HFFc6 (cell line): ENCODE measurements around the gene CPT1B. TPM values are rescaled to one million over a fixed set of nuclear protein-coding genes. Genes with fewer than 3 reads are reported as not detected.

Experiments
- DNase-seq: peaks from one replicate; pipeline ENCODE4 v3.0.0-alpha.2; 2018
- H3K27ac Mint-ChIP-seq: 2 replicates; pipeline ENCODE4 v1.8.0; 2020; ENCODE audit warnings: mild to moderate bottlenecking, mixed read lengths
- H3K27me3 Mint-ChIP-seq: 2 replicates; pipeline ENCODE4 v1.8.0; 2021; ENCODE audit warnings: mild to moderate bottlenecking, moderate library complexity, mixed read lengths; ENCODE audit not compliant: insufficient read depth
- H3K36me3 Mint-ChIP-seq: 2 replicates; pipeline ENCODE4 v1.8.0; 2021; ENCODE audit warnings: low read depth, mixed read lengths
- H3K4me1 Mint-ChIP-seq: 2 replicates; pipeline ENCODE4 v1.8.0; 2020; ENCODE audit warnings: low read depth, mixed read lengths
- H3K4me3 Mint-ChIP-seq: 2 replicates; pipeline ENCODE4 v1.8.0; 2020; ENCODE audit warnings: mild to moderate bottlenecking, moderate library complexity, mixed read lengths
- H3K9me3 Mint-ChIP-seq: 2 replicates; pipeline ENCODE4 v1.8.0; 2020; ENCODE audit warnings: mild to moderate bottlenecking, mixed read lengths
- CTCF ChIP-seq: fragments of 200-600 bp; sonication (generic); IDR thresholded peaks from 2 replicates; pipeline ENCODE4 v1.5.0; 2021; ENCODE audit warnings: antibody characterized with exemption, mild to moderate bottlenecking
- total RNA-seq, 6 experiments: library from RNA; stranded (reverse); fragmentation: NEBNext Ultra II Directional; extraction: Animal tissue kit (Norgen Biotek cat#: 25700); gene quantifications; 2 replicates in 1 of 6; 3 replicates in 5 of 6; pipeline ENCODE4 v1.2.3, GENCODE V29; 2021

CPT1B gene
- total RNA-seq, 6 experiments from 2014 or later: 0.82 to 3.0 (median 1.5) TPM

GRCh38 chr22:50602338-50602700, 24.1 kb upstream of the CPT1B start:
- H3K9me3 Mint-ChIP-seq: peaks cover 4% of the 10 kb centered on the region; the same call in 1 of the 2 replicates
- no peak for DNase-seq
- TF ChIP-seq CTCF: no peak
- peaks cover 35% of the 10 kb centered on the region for H3K27me3 Mint-ChIP-seq
- no peak overlapping the region for H3K4me3 Mint-ChIP-seq
- H3K4me1 Mint-ChIP-seq: no peaks in the 10 kb centered on the region; the same call in 1 of the 2 replicates
- H3K36me3 Mint-ChIP-seq: peaks cover 4% of the 10 kb centered on the region; the same call in 1 of the 2 replicates
- no peak overlapping the region for H3K27ac Mint-ChIP-seq

- no peak for DNase-seq
- Mint-ChIP-seq H3K36me3 (peaks cover 4% of the 10 kb centered on the region; the same call in 1 of the 2 replicates), H3K4me3 (peak overlapping the region; percentile 31; the same call in 1 of the 2 replicates), H3K27me3 (peaks cover 34% of the 10 kb centered on the region), H3K27ac (no peak overlapping the region), H3K4me1 (no peaks in the 10 kb centered on the region; the same call in 1 of the 2 replicates), H3K9me3 (peaks cover 4% of the 10 kb centered on the region; the same call in 1 of the 2 replicates)
- no peak for TF ChIP-seq CTCF
Measured at GRCh38 chr22:50601669-50602337, 23.6 kb upstream of the CPT1B start.

GRCh38 chr22:50600967-50601668, 22.9 kb upstream of the CPT1B start:
- Mint-ChIP-seq H3K27me3 (peaks cover 37% of the 10 kb centered on the region), H3K4me3 (0 out of 2 replicates have a peak overlapping the region, but pooled peaks have one; percentile 31), H3K4me1 (no peaks in the 10 kb centered on the region; the same call in 1 of the 2 replicates), H3K27ac (no peak overlapping the region), H3K9me3 (peaks cover 4% of the 10 kb centered on the region; the same call in 1 of the 2 replicates), H3K36me3 (peaks cover 4% of the 10 kb centered on the region; the same call in 1 of the 2 replicates)
- TF ChIP-seq CTCF: no peak
- no peak for DNase-seq

- Mint-ChIP-seq H3K27me3 (peaks cover 34% of the 10 kb centered on the region), H3K27ac (no peak within 1 kb of the TSS), H3K9me3 (peaks cover 4% of the 10 kb centered on the region; the same call in 1 of the 2 replicates), H3K36me3 (peaks cover 4% of the 10 kb centered on the region; the same call in 1 of the 2 replicates), H3K4me3 (peak within 1 kb of the TSS; percentile 31; the same call in 1 of the 2 replicates), H3K4me1 (no peaks in the 10 kb centered on the region; the same call in 1 of the 2 replicates)
- no peak for DNase-seq
- no peak for TF ChIP-seq CTCF
Measured at GRCh38 chr22:50600538-50600937, 22.3 kb upstream of the CPT1B start, which contains the start of gene MAPK8IP2. Gene MAPK8IP2 (plus strand): TSS chr22:50600793. CDS start chr22:50600819, 26 bp downstream.

GRCh38 chr22:50599816-50600455, 21.7 kb upstream of the CPT1B start:
- Mint-ChIP-seq H3K4me3 (peak overlapping the region; percentile 24; the same call in 1 of the 2 replicates), H3K4me1 (no peaks in the 10 kb centered on the region; the same call in 1 of the 2 replicates), H3K36me3 (peaks cover 4% of the 10 kb centered on the region; the same call in 1 of the 2 replicates), H3K9me3 (peaks cover 4% of the 10 kb centered on the region; the same call in 1 of the 2 replicates), H3K27ac (no peak overlapping the region), H3K27me3 (peaks cover 33% of the 10 kb centered on the region)
- DNase-seq: no peak
- TF ChIP-seq CTCF: no peak
